Measurements from ENCODE around the gene ATP1B1.
"Not testable (repeated sequence)": the region's sequence is repeated elsewhere in the genome, so short reads cannot be mapped to it uniquely, and the experiment has no call there.

ATP1B1 gene

DNA sequence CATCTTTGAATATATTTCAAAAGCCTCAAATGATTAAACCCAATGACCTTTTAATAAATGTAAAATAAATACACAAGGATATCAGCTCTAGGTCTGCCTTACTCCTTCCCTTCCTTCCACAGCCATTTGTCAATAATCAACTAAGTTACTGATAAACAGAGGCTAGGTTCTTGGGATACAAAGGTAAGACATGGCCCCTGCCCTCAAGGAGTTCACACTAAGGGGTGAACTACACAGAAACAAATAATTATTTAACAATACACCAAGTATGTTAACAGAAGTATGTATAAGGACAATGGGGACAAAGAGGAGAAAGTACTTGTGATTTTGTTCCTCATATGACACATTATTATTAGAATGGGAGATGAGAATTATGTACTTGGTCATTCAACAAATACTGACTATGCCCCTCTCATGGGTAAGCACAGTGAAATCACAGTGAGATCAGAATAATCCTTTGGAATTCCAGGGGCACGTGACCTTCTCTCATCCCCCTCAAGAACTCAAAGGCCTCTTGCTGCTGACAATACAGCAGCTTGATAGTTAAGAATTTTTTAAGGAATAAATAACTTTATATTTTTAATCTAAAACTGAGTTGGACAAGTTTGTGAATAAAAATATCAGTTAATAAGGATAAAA lies 40.2 kb downstream of the ATP1B1 start:
- DNase-seq: no peak

DNA sequence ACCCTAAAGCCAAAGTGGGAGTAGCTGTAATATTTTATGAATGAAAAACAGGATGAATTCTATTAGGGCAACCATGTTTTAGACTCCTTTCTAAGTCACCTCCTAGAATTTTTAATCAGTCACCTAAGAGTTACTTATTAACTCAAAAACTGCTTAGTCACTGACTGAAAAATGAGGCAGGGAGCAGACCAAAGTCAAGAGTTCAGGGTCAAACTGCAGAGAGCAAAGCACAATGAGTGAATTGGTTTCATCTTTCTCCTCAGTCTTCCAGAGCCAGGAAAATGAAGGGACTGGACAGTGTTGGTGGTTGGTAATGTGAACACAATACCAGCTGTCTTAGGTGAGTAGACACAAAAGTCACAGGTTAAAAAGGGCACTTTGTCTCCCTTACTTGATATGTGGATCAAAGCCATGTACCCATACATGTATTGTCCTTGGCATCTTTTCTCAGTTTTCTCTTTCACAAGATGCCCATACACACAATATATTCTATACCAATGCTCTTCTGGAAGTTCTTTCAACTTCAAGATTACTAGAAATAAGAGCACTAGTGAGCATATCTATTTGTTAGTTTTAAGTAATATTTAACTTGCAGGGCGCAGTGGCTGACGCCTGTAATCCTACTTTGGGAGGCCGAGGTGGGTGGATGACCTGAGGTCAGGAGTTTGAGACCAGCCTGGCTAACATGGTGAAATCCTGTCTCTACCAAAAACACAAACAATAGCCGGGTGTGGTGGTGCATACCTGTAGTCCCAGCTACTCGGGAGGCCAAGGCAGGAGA lies 42.2 kb downstream of the ATP1B1 start:
- no peak for DNase-seq

DNA sequence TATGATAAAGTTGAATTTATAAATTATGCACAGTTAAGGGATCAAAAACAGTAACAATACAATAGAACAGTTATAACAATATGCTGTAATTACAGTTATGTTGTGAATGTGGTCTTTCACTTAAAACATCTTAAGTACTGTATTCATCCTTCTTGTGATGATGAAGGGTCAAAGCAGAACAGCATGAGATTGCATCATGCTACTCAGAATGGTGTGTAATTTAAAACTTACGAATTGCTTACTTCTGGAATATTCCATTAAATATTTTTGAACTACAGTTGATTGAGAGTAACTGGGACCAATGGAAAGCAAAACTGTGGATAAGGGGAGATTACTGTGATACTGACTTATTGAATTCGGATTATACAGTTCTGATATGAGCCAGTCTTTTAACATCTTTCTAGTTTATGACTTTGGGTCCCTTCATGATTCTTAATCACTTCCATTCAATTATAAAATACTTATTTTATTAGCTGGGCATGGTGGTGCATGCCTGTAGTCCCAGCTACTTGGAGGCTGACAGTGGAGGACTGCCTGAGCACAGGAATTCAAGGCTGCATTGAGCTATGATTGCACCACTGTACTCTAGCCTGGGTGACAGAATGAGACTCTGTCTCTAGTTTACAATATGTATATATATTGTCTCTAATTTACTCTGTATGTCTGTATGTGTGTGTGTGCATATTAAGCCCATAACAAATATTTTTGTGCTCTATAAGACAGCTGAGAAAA lies 43.2 kb downstream of the ATP1B1 start:
- no peak for DNase-seq

DNA sequence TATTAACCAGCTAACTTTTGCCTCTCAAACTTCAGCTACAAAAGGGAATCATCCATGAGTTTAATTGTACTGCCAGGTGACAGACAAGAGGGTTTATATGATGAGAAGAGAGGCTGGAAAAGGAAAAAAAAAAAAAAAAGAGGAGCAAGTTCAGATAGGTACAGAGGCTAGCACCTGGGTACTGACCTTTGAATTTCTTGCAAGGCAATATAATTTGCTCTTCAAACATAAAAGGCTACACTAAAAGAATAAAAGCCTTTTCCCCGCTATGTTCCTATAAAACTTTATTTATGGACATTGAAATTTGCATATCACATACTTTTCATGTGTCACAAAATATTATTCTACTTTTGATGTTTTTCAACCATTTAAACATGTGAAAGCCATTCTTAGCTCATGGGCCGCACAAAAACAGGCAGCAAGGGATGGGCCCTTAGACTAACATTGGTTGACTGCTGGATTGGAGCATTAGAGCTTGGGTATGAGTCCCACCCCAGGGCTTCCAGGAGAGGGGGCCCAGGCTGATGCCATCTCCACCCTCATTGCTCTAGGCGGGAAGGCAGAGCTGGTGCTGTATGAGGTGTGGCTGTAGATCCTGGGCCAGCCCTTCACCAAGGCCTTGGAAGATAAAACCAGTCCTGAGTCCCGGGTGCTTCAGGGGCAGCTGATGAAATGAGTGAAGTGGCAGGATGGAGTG lies 44.3 kb downstream of the ATP1B1 start:
- DNase-seq: no peak

DNA sequence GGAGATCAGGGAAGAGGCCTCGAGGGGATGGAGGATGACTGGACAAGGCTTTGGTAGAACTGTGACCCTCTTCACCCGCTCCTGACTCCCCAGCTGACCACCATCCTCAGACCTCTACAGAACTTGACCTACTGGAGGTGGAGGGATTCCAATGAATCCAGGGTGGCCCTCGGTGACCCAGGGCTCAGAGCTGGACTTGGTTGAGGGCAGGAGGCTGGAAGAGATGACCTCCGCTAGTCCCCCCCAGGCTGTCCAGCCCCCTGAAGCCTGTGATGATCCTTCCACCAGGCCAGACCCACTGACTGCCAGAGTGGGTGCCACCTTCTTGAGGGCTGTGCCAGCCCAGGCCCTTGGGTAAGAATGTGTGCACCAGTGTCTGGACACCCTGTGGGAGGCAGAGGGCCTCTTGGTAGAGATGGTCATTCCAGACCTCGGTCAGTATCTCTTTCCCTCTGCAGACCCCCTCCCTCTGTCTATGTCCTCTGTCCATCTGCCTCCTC lies 44.9 kb downstream of the ATP1B1 start:
- DNase-seq: no peak

DNA sequence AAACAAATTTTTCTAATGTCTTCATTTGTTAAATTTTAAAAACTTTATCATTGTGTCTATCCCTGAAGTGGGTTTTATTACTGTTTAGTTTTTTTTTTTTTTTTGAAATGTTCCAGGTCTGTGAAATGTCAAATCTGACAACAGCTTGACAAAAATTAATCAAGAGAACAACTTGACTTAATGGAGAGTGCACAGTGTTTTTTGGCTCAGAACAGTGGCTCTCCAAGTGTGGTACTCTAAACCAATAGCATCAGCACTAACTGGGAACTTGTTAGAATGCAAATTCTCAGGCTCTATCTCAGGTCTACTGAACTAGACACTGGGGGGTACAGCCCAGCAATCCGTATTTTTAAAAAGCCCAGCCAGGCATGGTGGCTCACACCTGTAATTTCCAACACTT lies 49.2 kb downstream of the ATP1B1 start:
- DNase-seq: no peak

DNA sequence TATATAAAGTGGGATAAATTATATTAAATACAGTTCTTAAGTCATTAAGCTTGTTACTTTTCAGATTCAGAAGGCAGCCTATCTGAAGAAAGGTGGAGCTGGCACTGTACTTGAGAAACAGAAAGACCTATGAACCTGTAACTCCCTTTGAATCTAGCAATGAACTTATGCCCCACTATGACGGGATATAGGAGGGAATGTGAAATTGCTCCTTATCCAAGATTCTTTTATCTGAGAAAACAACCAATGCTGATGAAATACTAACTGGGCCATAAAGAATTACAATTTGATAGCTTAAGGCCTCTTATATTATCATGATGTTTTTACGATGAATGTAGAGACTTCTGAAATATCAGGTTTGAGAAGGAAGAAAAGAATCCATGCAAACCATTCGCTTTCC lies 50.1 kb downstream of the ATP1B1 start:
- DNase-seq: no peak

DNA sequence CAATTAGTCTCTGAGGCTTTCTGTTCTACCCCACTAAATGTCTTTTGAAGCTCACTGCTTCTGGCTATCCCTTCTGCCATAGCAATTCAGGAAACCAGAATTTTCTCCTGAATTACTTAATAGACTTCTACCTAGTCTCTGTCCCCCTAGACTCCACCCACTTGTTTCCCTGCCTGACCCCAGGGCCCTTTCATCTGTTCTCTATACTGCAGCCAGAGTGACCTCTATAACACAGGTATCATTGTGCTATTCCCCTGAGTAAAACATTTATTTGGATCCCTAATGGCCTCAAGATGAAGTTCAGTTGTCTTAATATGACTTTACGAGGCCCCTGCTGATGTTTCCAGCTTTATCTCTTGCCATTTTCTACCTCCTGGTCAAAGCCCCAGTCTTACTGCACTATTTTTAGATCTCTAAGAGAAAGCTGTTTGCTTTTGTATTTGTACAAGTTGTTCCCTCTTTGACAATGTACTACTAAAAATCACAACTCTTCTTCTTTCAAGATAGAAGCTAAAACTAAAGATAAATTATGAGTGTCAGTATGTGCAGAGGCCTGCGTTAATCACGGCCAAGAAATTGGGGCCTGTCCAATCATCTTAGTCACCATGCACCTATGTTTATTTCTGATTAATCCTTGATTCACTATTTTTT lies 54.5 kb downstream of the ATP1B1 start:
- no peak for DNase-seq

DNA sequence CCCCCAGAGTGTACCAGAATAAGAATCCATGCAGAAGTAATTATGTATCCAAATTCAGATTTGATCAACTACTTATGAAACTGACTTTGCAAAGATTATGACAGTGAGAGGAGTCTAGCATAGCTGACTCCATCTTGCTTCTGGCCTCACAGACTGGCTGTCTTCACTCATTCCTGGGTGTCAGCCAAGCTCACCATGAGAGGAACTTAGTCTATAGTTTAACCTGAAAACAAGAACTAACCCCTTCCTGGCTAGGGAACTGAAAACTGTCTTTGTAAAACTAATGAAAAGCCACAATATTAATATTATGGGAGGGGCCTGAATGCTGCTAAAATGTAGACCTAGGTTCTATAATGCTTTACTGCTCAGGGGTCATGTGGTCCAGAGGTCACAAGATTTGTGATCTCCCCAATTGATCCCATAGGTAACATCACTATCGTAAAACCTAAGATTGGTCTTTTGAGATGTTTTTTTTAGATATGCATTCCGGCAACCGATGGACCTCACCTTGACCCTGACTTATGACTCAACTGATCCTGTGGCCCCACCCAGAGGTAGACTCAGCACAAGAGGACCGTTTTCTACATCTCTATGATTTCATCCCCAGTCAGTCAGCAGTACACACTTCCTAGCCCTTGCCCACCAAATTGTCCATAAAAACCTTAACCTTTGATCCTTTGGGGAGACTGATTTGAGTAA lies 55.2 kb downstream of the ATP1B1 start:
- no peak for DNase-seq

DNA sequence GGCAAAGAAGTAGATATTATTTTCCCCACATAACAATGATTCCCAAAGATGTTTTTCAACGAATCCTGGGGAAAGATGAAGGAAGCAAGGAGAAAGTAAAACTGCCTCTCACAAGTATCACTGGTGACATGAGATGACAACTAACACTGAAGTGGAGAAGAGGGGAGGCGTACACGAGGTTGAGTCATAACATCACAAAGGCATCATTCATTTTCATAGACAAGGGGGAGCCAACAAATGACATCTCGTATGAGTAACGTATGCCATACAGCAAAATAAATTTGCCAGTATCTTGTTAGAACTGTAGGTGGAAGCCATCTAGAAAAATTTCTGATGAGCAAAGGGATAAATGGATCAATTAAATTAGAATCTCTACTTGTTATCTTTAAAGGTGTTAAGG lies 56.6 kb downstream of the ATP1B1 start:
- no peak for DNase-seq

DNA sequence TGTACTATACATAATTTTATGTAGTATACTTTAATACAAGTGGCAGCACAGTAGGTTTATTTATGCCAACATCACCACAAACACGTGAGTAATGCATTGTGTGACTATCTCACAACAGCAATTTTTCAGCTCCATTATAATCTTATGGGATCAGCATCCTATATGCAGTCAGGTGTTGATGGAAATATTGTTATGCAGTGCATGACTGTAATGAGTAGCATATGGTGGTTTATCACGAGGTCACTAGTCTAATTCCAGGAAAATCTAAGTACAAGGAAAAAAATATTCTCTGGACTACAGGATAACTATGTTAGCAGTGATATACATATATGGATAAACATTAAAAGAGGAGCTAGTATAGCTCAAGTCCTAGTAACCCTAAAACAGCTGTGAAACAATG lies 69.0 kb downstream of the ATP1B1 start:
- no peak for DNase-seq

DNA sequence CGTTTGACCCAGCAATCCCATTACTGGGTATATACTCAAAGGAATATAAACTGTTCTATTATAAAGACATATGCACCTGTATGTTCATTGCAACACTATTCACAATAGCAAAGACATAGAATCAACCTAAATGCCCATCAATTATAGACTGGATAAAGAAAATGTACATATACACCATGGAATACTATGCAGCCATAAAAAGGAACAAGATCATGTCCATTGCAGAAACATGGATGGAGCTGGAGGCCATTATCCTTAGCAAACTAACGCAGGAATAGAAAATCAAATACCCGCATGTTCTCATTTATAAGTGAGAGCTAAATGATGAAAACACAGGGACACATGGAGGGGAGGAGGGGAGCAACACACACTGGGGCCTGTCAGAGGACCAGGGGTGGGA lies 72.9 kb downstream of the ATP1B1 start:
- not testable (repeated sequence) for DNase-seq

DNA sequence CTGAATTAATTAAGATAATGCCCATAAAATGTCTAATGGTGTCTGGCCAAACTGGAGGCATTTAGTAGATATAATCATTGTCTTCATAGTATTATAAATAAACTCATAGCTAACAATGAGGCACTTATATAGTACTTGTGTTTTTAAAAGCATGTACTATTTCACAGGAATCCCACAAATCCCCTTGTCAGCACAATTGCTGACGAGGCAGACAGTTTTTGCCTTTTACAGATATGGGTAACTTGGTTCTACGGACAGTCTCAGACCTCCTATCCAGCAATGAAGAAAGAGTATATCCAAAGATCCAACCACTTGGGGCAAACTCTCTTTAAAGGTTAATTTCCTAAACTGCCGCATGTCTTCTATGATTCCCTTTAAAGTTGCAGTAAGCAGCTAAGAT lies 73.7 kb downstream of the ATP1B1 start:
- DNase-seq: no peak

All from activated naive CD4-positive, alpha-beta T cell treated with anti-CD3 and anti-CD28 coated beads, Interleukin-2, amount 50 U/mL, for 16 hours (primary cell).